T-cell (primary cell): ENCODE data around the gene ZNF438. TPM values are rescaled to one million over a fixed set of nuclear protein-coding genes. Genes with fewer than 3 reads are reported as not detected.

Source experiments
- ATAC-seq, 4 experiments: fragments of 200-7000 bp in 3 of 4; fragments of 150-1000 bp in 1 of 4; cut with Tn5 transposase; replicated peaks in 1 of 4; 1 replicate in 3 of 4; 2 replicates in 1 of 4; pipeline ENCODE4 v1.10.0; 2021; ENCODE audit warnings: moderate library complexity in 3 of 4, mild to moderate bottlenecking in 2 of 4, moderate number of reproducible peaks in 1 of 4
- CTCF ChIA-PET, 2 donors: fragments of 300-600 bp; sonication (Branson Sonifier 250); formaldehyde crosslinking; loops; one replicate each; lab custom pipeline; 2022; ENCODE audit warnings: antibody characterized with exemption in 2 of 2; lab: Charles Lee
- POLR2A ChIA-PET, 2 donors: fragments of 300-600 bp; sonication (Branson Sonifier 250); formaldehyde crosslinking; loops; one replicate each; lab custom pipeline; 2022; ENCODE audit warnings: antibody characterized with exemption in 2 of 2; lab: Charles Lee
- DNase-seq, 35 experiments: peaks; one replicate each; pipeline versions ENCODE4 v3.0.0 to v3.0.0-alpha.2; 2013 to 2023
- H3K27ac ChIP-seq: one replicate; pipeline ENCODE4 v1.5.1; 2013; ENCODE audit warnings: low read length
- H3K27me3 ChIP-seq, 2 experiments: replicated peaks in 1 of 2; 1 replicate in 1 of 2; 2 replicates in 1 of 2; pipeline versions ENCODE4 v1.6.1 to v1.7.0; 2013; ENCODE audit warnings: low read length in 1 of 2, mixed read lengths in 1 of 2; ENCODE audit not compliant: control insufficient read depth in 2 of 2, insufficient read depth in 2 of 2; ENCODE audit errors: extremely low read depth in 1 of 2
- H3K36me3 ChIP-seq, 2 donors: 1 replicate in 1 of 2; 2 replicates in 1 of 2; pipeline versions ENCODE4 v1.6.1 to v1.7.0; 2013; ENCODE audit warnings: low read length in 1 of 2; ENCODE audit not compliant: control insufficient read depth in 2 of 2, insufficient read depth in 1 of 2; ENCODE audit errors: extremely low read depth in 1 of 2
- H3K4me1 ChIP-seq, 2 experiments: 1 replicate in 1 of 2; 2 replicates in 1 of 2; pipeline versions ENCODE4 v1.6.1 to v1.7.0; 2013; ENCODE audit warnings: low read length in 2 of 2, mixed read lengths in 1 of 2; ENCODE audit not compliant: insufficient read depth in 2 of 2, control insufficient read depth in 1 of 2; ENCODE audit errors: extremely low read depth in 1 of 2
- H3K4me3 ChIP-seq, 2 donors: 1 replicate in 1 of 2; 2 replicates in 1 of 2; pipeline versions ENCODE4 v1.5.1 to v1.7.0; 2013; ENCODE audit warnings: mild to moderate bottlenecking in 2 of 2, low read length in 1 of 2, moderate library complexity in 1 of 2; ENCODE audit not compliant: control insufficient read depth in 1 of 2; ENCODE audit errors: extremely low read depth in 1 of 2
- H3K9me3 ChIP-seq: 2 replicates; pipeline ENCODE4 v1.7.0; 2013
- H3K27ac Mint-ChIP-seq, 2 donors: one replicate each; pipeline ENCODE4 v1.8.0; 2020 to 2021; ENCODE audit warnings: mild to moderate bottlenecking in 2 of 2, mixed read lengths in 2 of 2
- H3K27me3 Mint-ChIP-seq, 2 donors: one replicate each; pipeline ENCODE4 v1.8.0; 2021 to 2022; ENCODE audit warnings: mixed read lengths in 2 of 2
- H3K36me3 Mint-ChIP-seq: one replicate; pipeline ENCODE4 v1.8.0; 2021; ENCODE audit warnings: mixed read lengths
- H3K4me1 Mint-ChIP-seq, 3 donors: one replicate each; pipeline ENCODE4 v1.8.0; 2020 to 2022; ENCODE audit warnings: mixed read lengths in 3 of 3, mild to moderate bottlenecking in 1 of 3
- H3K4me3 Mint-ChIP-seq, 3 donors: one replicate each; pipeline ENCODE4 v1.8.0; 2020 to 2022; ENCODE audit warnings: mild to moderate bottlenecking in 3 of 3, mixed read lengths in 3 of 3, moderate library complexity in 3 of 3
- H3K9me3 Mint-ChIP-seq, 3 donors: one replicate each; pipeline ENCODE4 v1.8.0; 2020 to 2022; ENCODE audit warnings: mixed read lengths in 3 of 3
- WGBS: methylation state at CpG from one replicate; pipeline ENCODE4 v1.1.5; 2013; ENCODE audit warnings: missing lambda C conversion rate; ENCODE audit not compliant: insufficient coverage; 5-methylcytosine and 5-hydroxymethylcytosine counted together
- total RNA-seq, 35 experiments: library from RNA in 6 of 35; stranded (reverse) in 6 of 35; fragments of 120-200 nt in 1 of 35; gene quantifications; one replicate each; pipeline versions ENCODE4 v1.2.1 to v1.2.4 and lab custom pipeline; 2013 to 2026

The ZNF438 gene
- total RNA-seq, 5 donors from 2014 or later (not counting 1 experiment from before 2014, with no cell fraction given), result 2.7 to 3.6 (median 3.4) TPM

DNA sequence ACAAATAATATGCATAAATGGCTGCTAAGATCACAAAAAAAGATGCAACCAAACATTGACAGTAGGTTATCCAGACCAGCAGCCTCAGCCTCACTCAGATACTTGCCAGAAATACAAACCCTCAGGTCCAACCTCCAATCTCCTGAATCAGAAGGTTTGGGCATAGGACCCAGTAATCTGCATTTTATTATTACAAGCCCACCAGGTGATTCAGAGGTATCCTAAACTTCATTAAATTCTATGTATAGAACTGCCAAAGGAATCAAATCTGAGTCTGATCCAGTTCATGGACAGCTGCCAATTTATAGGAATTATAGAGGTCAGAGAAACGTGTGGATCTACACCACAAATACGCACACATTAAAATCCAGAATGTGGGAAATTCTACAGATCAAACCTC lies 41.3 kb downstream of the ZNF438 start:
- Histone ChIP-seq H3K36me3 (no peaks in the 10 kb centered on the region), H3K27me3 (no peaks in the 10 kb centered on the region), H3K27ac (no peak overlapping the region), H3K9me3 (no peaks in the 10 kb centered on the region), H3K4me3 (no peak overlapping the region), H3K4me1 (no peaks in the 10 kb centered on the region)
- WGBS, result no CpG with 5 or more reads among the region's 2 CpGs
- ChIA-PET CTCF (interaction anchor here in 1 of 2 donors (1.0 kb wide), 1 partner anchor 303 kb away, joined by 3 read pairs; no protein-coding TSS in a partner anchor), POLR2A (no interaction called here)
- Mint-ChIP-seq H3K27me3 (no peaks in the 10 kb centered on the region), H3K9me3 (peaks cover 2 to 6% (median 5%) of the 10 kb centered on the region in 3 donors), H3K4me3 (no peak overlapping the region), H3K4me1 (peaks cover 0 to 7% (median 0%) of the 10 kb centered on the region in 3 donors), H3K27ac (no peak overlapping the region), H3K36me3 (peaks cover 20% of the 10 kb centered on the region)
- DNase-seq, result no peak
- ATAC-seq, result no peak

DNA sequence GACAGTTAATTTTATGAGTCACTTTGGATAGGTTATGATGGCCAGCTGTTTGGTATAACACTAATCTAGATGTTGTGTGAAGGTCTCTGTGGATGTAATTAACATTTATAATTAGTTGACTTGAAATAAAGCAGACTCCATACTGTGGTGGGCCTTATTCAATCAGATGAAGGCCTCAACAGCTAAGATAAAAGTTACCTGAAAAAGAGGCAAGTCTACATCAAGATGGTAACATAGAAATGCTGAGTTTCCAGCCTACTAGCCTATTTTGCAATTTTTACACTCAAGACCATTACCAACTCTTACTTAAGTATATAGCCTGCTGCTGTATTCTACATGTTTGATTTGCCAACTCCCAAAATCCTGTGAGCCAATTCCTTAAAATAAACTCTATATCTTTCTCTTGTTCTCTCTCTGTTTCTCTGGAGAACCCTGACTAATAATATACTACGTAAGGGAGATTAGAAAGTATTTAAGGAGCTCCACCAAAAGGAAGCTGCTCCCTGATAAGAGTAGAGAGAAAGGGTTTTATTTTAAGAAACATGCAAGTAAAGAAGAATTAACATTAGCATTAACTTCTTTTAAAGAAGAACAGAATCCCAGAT lies 42.7 kb downstream of the ZNF438 start:
- no peak for ATAC-seq

DNA sequence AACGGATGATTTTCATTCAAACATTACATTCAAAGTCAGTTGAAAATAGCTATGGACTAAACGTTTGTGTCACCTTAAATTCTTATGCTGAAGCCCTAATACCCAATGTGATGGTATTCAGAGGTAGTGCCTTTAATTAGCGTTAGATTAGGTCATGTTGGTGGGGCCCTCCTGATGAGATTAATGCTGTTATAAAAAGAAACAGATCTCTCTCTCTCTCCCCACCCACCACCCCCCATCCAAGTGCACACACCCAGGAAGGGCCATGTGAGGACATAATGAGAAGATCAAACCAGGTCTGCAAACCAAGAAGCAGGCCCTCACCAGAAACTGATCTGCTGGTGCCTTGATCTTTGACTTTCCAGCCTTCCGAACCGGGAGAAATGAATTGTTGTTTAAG lies 44.2 kb downstream of the ZNF438 start:
- no peaks in the 10 kb centered on the region for H3K27me3 ChIP-seq
- Mint-ChIP-seq H3K4me1 (peaks cover 0 to 7% (median 4%) of the 10 kb centered on the region in 3 donors), H3K27ac (no peak overlapping the region), H3K27me3 (no peaks in the 10 kb centered on the region), H3K36me3 (peaks cover 8% of the 10 kb centered on the region), H3K9me3 (peaks cover 4% of the 10 kb centered on the region in 3 donors), H3K4me3 (no peak overlapping the region)
- H3K9me3 ChIP-seq, result no peaks in the 10 kb centered on the region
- H3K36me3 ChIP-seq, result no peaks in the 10 kb centered on the region
- H3K4me1 ChIP-seq, result no peaks in the 10 kb centered on the region
- WGBS, result no CpG with 5 or more reads among the region's 5 CpGs
- CTCF ChIA-PET, result no interaction called here
- DNase-seq, result no peak
- H3K27ac ChIP-seq, result no peak overlapping the region
- POLR2A ChIA-PET, result no interaction called here
- ATAC-seq, result no peak
- no peak overlapping the region for H3K4me3 ChIP-seq

More for the DNA sequence above, 42.7 kb downstream of the ZNF438 start:
- no CpG with 5 or more reads among the region's 1 CpG for WGBS
- Histone ChIP-seq H3K27me3 (no peaks in the 10 kb centered on the region), H3K4me1 (no peaks in the 10 kb centered on the region), H3K36me3 (no peaks in the 10 kb centered on the region), H3K27ac (no peak overlapping the region), H3K4me3 (no peak overlapping the region), H3K9me3 (no peaks in the 10 kb centered on the region)
- H3K4me3 Mint-ChIP-seq, result no peak overlapping the region
- peaks cover 0 to 7% (median 0%) of the 10 kb centered on the region in 3 donors for H3K4me1 Mint-ChIP-seq
- ChIA-PET CTCF (interaction anchor here in 1 of 2 donors (0.6 kb wide), 1 partner anchor 209 kb away, joined by 3 read pairs; no protein-coding TSS in a partner anchor), POLR2A (interaction anchor here in 1 of 2 donors (1.0 kb wide), 1 partner anchor 9 kb away, joined by 15 read pairs; no protein-coding TSS in a partner anchor)
- H3K9me3 Mint-ChIP-seq, result no peaks in the 10 kb centered on the region
- H3K27ac Mint-ChIP-seq, result no peak overlapping the region
- H3K27me3 Mint-ChIP-seq, result no peaks in the 10 kb centered on the region
- no peak for DNase-seq
- peaks cover 10% of the 10 kb centered on the region for H3K36me3 Mint-ChIP-seq

DNA sequence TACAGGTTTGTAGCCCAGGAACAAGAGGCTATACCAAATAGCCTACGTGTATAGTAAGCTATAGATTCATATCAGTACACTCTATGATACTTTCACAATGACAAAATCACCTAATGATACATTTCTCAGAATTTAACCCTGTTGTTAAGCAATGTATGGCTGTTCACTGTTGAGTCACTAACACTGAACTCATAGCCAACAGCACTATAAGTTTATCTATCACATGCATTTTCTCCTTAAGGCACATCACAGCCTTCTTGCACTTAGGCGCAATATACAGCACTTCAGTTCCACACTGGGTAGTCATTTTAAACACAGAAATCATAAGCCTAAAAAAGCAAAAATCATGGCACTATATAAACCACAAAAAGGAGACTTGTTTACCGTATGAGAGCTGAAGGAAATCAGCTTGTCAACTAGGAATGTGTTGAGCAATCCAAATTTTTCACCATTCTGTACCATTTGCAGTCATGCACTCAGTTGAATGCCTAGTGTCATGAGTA lies 45.6 kb downstream of the ZNF438 start:
- peaks cover 4% of the 10 kb centered on the region in 3 donors for H3K9me3 Mint-ChIP-seq
- DNase-seq (no peak), ATAC-seq (no peak)
- POLR2A ChIA-PET, result interaction anchor here in 1 of 2 donors (1.3 kb wide), 1 partner anchor 13 kb away, joined by 3 read pairs; no protein-coding TSS in a partner anchor
- peaks cover 0 to 7% (median 4%) of the 10 kb centered on the region in 3 donors for H3K4me1 Mint-ChIP-seq
- no peaks in the 10 kb centered on the region for H3K27me3 Mint-ChIP-seq
- no peak overlapping the region for H3K4me3 Mint-ChIP-seq
- Histone ChIP-seq H3K4me1 (no peaks in the 10 kb centered on the region), H3K4me3 (no peak overlapping the region), H3K36me3 (no peaks in the 10 kb centered on the region), H3K27ac (no peak overlapping the region), H3K9me3 (no peaks in the 10 kb centered on the region), H3K27me3 (no peaks in the 10 kb centered on the region)
- 100% methylated on average over 1 of the region's 3 CpGs for WGBS
- CTCF ChIA-PET, result no interaction called here
- H3K27ac Mint-ChIP-seq, result no peak overlapping the region
- peaks cover 8% of the 10 kb centered on the region for H3K36me3 Mint-ChIP-seq

DNA sequence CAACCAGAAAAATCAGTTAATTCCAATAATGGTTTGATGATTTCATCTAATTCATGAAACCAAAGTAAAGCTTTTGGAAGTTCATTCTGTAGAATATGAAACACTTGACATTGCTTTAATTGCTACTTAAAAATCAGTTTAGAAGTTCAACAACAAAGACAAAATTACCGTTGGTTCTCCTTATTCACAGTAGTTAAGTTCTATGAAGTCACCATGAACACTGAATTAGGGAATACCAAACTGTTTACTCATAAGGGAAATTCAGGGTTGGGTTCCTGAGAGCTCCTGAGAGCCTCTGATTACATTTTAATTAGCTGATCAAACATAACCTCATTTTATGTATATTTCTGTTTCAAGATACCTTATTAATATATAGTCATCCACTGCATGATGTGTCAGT lies 46.2 kb downstream of the ZNF438 start:
- H3K4me3 ChIP-seq, result no peak overlapping the region
- no peak for ATAC-seq
- CTCF ChIA-PET, result no interaction called here

DNA sequence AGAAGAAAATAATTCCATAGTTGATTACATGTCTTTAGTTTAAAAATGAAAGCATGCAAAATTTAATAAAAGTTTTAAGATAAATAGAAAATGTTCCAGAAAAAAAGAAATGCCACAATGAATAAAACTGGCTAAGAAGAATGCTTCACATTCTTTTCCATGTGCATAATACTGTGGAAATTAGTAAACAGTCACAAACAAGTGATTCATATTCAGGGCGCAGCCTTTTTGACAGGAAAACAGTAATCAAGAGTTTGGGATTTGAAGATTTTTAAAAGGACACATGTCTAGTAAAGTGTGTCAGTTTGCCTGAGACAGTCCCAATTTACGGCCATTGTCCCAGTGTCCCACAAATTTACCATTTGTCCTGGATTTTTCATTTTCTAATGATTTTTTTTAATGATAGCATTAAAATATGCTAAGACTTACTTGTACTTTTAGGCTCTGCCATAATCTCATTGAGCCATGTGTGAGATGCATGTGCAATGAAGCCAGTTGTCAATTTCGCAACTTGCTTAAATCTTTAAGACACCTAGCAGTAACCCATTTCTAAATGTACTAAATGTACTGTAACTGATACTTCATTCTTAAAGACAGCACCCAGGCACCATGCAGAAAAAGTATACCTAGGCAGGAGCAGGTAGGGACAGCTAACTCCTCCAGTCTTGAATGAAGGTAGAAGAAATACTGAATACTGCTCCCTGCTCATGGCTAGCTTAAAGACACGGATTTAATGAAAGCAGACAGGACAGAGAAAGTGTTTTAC lies 46.9 kb downstream of the ZNF438 start:
- Mint-ChIP-seq H3K4me3 (no peak overlapping the region), H3K36me3 (peaks cover 19% of the 10 kb centered on the region), H3K9me3 (peaks cover 4 to 5% (median 4%) of the 10 kb centered on the region in 3 donors), H3K4me1 (peaks cover 0 to 7% (median 4%) of the 10 kb centered on the region in 3 donors), H3K27me3 (no peaks in the 10 kb centered on the region), H3K27ac (no peak overlapping the region)
- DNase-seq (no peak), ATAC-seq (no peak)
- CTCF ChIA-PET, result no interaction called here
- no peak overlapping the region for H3K4me3 ChIP-seq
- H3K4me1 ChIP-seq, result no peaks in the 10 kb centered on the region
- no peak overlapping the region for H3K27ac ChIP-seq
- no CpG with 5 or more reads among the region's 4 CpGs for WGBS
- POLR2A ChIA-PET, result interaction anchor here in 1 of 2 donors (0.6 kb wide), 1 partner anchor 48 kb away, joined by 18 read pairs; no protein-coding TSS in a partner anchor
- no peaks in the 10 kb centered on the region for H3K9me3 ChIP-seq
- H3K27me3 ChIP-seq, result no peaks in the 10 kb centered on the region
- H3K36me3 ChIP-seq, result no peaks in the 10 kb centered on the region

More for the DNA sequence above, 46.2 kb downstream of the ZNF438 start:
- Histone ChIP-seq H3K36me3 (no peaks in the 10 kb centered on the region), H3K9me3 (no peaks in the 10 kb centered on the region), H3K27ac (no peak overlapping the region), H3K27me3 (no peaks in the 10 kb centered on the region), H3K4me1 (no peaks in the 10 kb centered on the region)
- Mint-ChIP-seq H3K4me3 (no peak overlapping the region), H3K9me3 (peaks cover 4% of the 10 kb centered on the region in 3 donors), H3K4me1 (peaks cover 0 to 7% (median 4%) of the 10 kb centered on the region in 3 donors), H3K36me3 (peaks cover 13% of the 10 kb centered on the region), H3K27me3 (no peaks in the 10 kb centered on the region), H3K27ac (no peak overlapping the region)
- DNase-seq, result no peak
- POLR2A ChIA-PET, result interaction anchor here in 1 of 2 donors (0.6 to 1.3 kb wide), 2 partner anchors 13 to 47 kb away, joined by 3 to 18 read pairs; no protein-coding TSS in a partner anchor
- WGBS, result no CpG with 5 or more reads among the region's 1 CpG
